Thoracic aorta (tissue), 2 donors: ENCODE data around the gene ZNF155. TPM values are rescaled to one million over a fixed set of nuclear protein-coding genes. Genes with fewer than 3 reads are reported as not detected.

Experiments
- ATAC-seq: fragments of 150-250 bp; one replicate; pipeline ENCODE4 v1.8.0; 2017; ENCODE audit warnings: low read depth; ENCODE audit not compliant: insufficient number of reproducible peaks, low FRiP score
- DNase-seq: peaks from one replicate; pipeline ENCODE4 v3.0.0-alpha.2; 2020; ENCODE audit warnings: low spot score
- H3K27ac ChIP-seq, 2 donors: fragments of 200-600 bp; sonication (generic); 1 replicate in 1 of 2; 2 replicates in 1 of 2; pipeline ENCODE4 v1.5.1; 2016; ENCODE audit warnings: mild to moderate bottlenecking in 2 of 2, moderate library complexity in 2 of 2
- H3K27me3 ChIP-seq: fragments of 200-600 bp; sonication (generic); replicated peaks from 2 replicates; pipeline ENCODE4 v1.6.0; 2016; ENCODE audit warnings: mild to moderate bottlenecking; ENCODE audit not compliant: insufficient read depth
- H3K36me3 ChIP-seq: fragments of 200-600 bp; sonication (generic); one replicate; pipeline ENCODE4 v1.5.1; 2016
- H3K4me1 ChIP-seq, 2 donors: fragments of 200-600 bp; sonication (generic); 1 replicate in 1 of 2; 2 replicates in 1 of 2; pipeline versions ENCODE4 v1.5.1 to v1.6.0; 2016; ENCODE audit warnings: low read depth in 2 of 2, mild to moderate bottlenecking in 1 of 2; ENCODE audit not compliant: control insufficient read depth in 1 of 2
- H3K4me3 ChIP-seq: fragments of 200-600 bp; sonication (generic); 2 replicates; pipeline ENCODE4 v1.5.1; 2016; ENCODE audit warnings: mild to moderate bottlenecking
- H3K9me3 ChIP-seq: fragments of 200-600 bp; sonication (generic); 2 replicates; pipeline ENCODE4 v1.5.1; 2016
- CTCF ChIP-seq: fragments of 200-600 bp; sonication (generic); IDR thresholded peaks from one replicate; pipeline ENCODE4 v1.5.1; 2019; ENCODE audit warnings: antibody characterized with exemption
- total RNA-seq, 2 donors: library from RNA; depleted of rRNA; stranded (reverse); fragments of >200 nt; gene quantifications; one replicate each; pipeline versions ENCODE4 v1.1.0 to v1.2.3, GENCODE V29; 2016

Gene ZNF155
- total RNA-seq, 2 donors from 2014 or later = 2.0 to 15.2 TPM

- no peak overlapping the region for H3K27ac ChIP-seq
- peaks cover 24% of the 10 kb centered on the region for H3K9me3 ChIP-seq
- no peak for DNase-seq
- no peak overlapping the region for H3K4me3 ChIP-seq
- H3K27me3 ChIP-seq = no peaks in the 10 kb centered on the region
- TF ChIP-seq CTCF = no peak
- H3K4me1 ChIP-seq = peaks cover 6 to 14% of the 10 kb centered on the region in 2 donors
- no peak for ATAC-seq
- H3K36me3 ChIP-seq = peaks cover 43% of the 10 kb centered on the region
Observed at GRCh38 chr19:44005973-44006372, 22.0 kb downstream of the ZNF155 start.

- TF ChIP-seq CTCF = no peak
- DNase-seq (no peak), ATAC-seq (no peak)
- Histone ChIP-seq H3K9me3 (peaks cover 38% of the 10 kb centered on the region), H3K36me3 (peaks cover 57% of the 10 kb centered on the region), H3K4me1 (peaks cover 3 to 7% of the 10 kb centered on the region in 2 donors), H3K27ac (no peak overlapping the region), H3K4me3 (no peak overlapping the region), H3K27me3 (no peaks in the 10 kb centered on the region)
Observed at GRCh38 chr19:44007473-44007872, 23.5 kb downstream of the ZNF155 start.

- peaks cover 57% of the 10 kb centered on the region for H3K9me3 ChIP-seq
- no peaks in the 10 kb centered on the region for H3K4me1 ChIP-seq
- no peak overlapping the region for H3K27ac ChIP-seq
- TF ChIP-seq CTCF = no peak
- H3K27me3 ChIP-seq = no peaks in the 10 kb centered on the region
- peak overlapping the region; percentile 18 for H3K4me3 ChIP-seq
- ATAC-seq = no peak
- DNase-seq = no peak
- H3K36me3 ChIP-seq = peaks cover 57% of the 10 kb centered on the region
Observed at GRCh38 chr19:44010468-44010867, 26.5 kb downstream of the ZNF155 start.

GRCh38 chr19:44019498-44019897 is 35.5 kb downstream of the ZNF155 start:
- TF ChIP-seq CTCF = no peak
- no peak for ATAC-seq
- peaks cover 3% of the 10 kb centered on the region for H3K9me3 ChIP-seq
- no peak overlapping the region for H3K4me3 ChIP-seq
- H3K27ac ChIP-seq = no peak overlapping the region
- H3K36me3 ChIP-seq = no peaks in the 10 kb centered on the region
- no peaks in the 10 kb centered on the region for H3K27me3 ChIP-seq
- DNase-seq = no peak
- H3K4me1 ChIP-seq = no peaks in the 10 kb centered on the region

- Histone ChIP-seq H3K27me3 (no peaks in the 10 kb centered on the region), H3K27ac (no peak overlapping the region), H3K4me1 (peaks cover 5% of the 10 kb centered on the region in 2 donors), H3K9me3 (no peaks in the 10 kb centered on the region), H3K4me3 (no peak overlapping the region), H3K36me3 (no peaks in the 10 kb centered on the region)
- ATAC-seq (no peak), DNase-seq (no peak)
- no peak for TF ChIP-seq CTCF
Observed at GRCh38 chr19:44021221-44021620, 37.2 kb downstream of the ZNF155 start.
